Colonic mucosa (tissue), 4 donors: ENCODE results near the gene CCK. TPM values are rescaled to one million over a fixed set of nuclear protein-coding genes. Genes with fewer than 3 reads are reported as not detected.

Source experiments
- DNase-seq: peaks from one replicate; pipeline ENCODE4 v3.0.0-alpha.2; 2020
- H3K27ac ChIP-seq: fragments of 200-600 bp; one replicate; pipeline ENCODE4 v1.8.0; 2021
- H3K27me3 ChIP-seq: fragments of 200-600 bp; one replicate; pipeline ENCODE4 v1.8.0; 2021
- H3K36me3 ChIP-seq: fragments of 200-600 bp; one replicate; pipeline ENCODE4 v1.8.0; 2021
- H3K4me1 ChIP-seq: fragments of 200-600 bp; one replicate; pipeline ENCODE4 v1.8.0; 2021; ENCODE audit warnings: mild to moderate bottlenecking
- H3K4me3 ChIP-seq: fragments of 200-600 bp; one replicate; pipeline ENCODE4 v1.8.0; 2021
- H3K9ac ChIP-seq, 2 donors: one replicate each; pipeline ENCODE4 v1.7.0; 2013; ENCODE audit warnings: control low read depth in 2 of 2, low read depth in 2 of 2, low read length in 2 of 2
- H3K9me3 ChIP-seq: fragments of 200-600 bp; one replicate; pipeline ENCODE4 v1.8.0; 2021
- intact Hi-C: fragments of 100-400 bp; cut with DNase I; formaldehyde crosslinking; loops from one replicate; pipeline ENCODE4 v1.14.1; 2022
- total RNA-seq, 2 donors: library from RNA; stranded (reverse); fragmentation: NEBNext Ultra II Directional in 1 of 2; extraction: Animal tissue kit (Norgen Biotek cat#: 25700) in 1 of 2; gene quantifications; one replicate each; pipeline ENCODE4 v1.2.1, GENCODE V29; 2021
- TF ChIP-seq, protein P1 (sequence below): fragments of 200-600 bp; IDR thresholded peaks from one replicate; pipeline ENCODE4 v1.8.0; 2022; ENCODE audit warnings: antibody characterized with exemption, mild to moderate bottlenecking
- donor health status: healthy.
- donor health status: DM: no; HTN: no; CAD: no.
- donor health status: DM: no; HTN: no; CAD: no.

The CCK gene
- total RNA-seq, 2 donors from 2014 or later: not detected

DNA sequence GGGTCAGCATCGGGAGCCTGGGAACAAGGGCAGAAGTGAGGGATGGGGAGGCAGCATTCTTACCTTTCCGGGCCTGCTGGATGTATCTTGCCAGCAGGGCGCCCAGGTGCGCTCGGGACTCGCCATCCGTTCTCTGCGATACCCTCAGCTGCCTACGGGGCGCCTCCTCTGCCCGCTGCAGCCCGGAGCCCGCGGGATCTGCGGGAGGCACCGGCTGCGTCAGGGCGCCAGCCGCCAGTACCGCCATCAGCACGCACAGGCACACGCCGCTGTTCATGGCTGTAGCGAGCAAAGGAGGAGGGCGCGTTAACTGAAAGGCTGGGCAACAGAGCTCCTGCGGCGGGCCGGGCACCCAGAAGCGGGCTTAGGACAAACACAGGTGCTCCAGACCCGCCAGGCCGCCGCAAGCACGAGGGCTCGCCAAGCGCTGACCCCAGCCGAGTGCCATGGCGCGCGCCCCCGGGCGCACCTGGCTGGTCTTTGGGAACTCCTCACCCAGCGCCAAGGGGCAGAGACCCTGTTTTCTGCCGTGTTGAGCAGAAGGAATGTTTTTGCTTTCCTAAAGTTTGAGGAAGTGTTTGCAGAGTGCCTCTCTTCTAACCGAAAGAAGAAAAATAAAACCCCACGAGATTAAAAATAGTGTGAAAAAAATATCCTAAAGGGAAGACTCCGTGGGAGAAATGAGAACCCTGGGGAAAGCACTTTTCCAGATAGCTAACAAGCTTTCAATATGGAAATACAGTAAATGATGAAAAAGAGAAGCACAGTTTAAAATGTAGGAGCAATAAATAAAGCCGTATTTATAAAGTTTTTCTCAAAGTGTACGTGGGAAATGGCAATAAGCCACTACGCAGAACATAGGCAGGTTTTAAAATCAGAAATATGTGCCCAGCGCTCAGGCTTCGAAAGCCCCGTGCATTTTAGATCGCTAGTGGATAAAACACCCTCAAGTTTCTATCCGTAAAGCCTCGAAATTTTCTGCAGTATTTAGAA is 2.3 kb downstream of the CCK start:
- Histone ChIP-seq H3K27ac (no peak overlapping the region), H3K36me3 (no peaks in the 10 kb centered on the region), H3K9ac (no peak overlapping the region), H3K4me1 (no peaks in the 10 kb centered on the region), H3K9me3 (no peaks in the 10 kb centered on the region), H3K4me3 (no peak overlapping the region), H3K27me3 (peaks cover 43% of the 10 kb centered on the region)
- TF ChIP-seq, protein P1, sequence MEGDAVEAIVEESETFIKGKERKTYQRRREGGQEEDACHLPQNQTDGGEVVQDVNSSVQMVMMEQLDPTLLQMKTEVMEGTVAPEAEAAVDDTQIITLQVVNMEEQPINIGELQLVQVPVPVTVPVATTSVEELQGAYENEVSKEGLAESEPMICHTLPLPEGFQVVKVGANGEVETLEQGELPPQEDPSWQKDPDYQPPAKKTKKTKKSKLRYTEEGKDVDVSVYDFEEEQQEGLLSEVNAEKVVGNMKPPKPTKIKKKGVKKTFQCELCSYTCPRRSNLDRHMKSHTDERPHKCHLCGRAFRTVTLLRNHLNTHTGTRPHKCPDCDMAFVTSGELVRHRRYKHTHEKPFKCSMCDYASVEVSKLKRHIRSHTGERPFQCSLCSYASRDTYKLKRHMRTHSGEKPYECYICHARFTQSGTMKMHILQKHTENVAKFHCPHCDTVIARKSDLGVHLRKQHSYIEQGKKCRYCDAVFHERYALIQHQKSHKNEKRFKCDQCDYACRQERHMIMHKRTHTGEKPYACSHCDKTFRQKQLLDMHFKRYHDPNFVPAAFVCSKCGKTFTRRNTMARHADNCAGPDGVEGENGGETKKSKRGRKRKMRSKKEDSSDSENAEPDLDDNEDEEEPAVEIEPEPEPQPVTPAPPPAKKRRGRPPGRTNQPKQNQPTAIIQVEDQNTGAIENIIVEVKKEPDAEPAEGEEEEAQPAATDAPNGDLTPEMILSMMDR: no peak
- no peak for DNase-seq
- intact Hi-C loops: no loop called here

DNA sequence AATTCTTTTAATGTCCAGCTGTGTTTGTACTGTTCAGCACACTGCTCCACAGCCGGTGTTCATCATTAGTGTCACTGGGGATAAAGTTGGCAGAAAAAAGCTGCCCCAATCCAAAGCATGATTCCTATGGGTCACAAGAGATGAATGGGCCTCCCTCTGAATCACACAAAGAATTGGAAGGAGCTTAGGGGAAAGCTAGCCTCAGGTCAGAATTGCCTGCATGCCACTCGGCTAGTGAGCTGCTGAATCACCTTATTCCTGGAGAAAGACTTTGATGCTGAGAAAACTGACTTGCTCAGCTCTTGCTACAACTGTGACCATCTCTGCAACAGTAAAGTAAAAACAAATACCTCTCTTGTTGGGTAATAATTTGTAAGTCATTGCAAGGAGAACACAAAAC is 3.5 kb downstream of the CCK start:
- no peak overlapping the region for H3K9ac ChIP-seq
- peaks cover 43% of the 10 kb centered on the region for H3K27me3 ChIP-seq
- no peak for DNase-seq
- TF ChIP-seq, protein P1: no peak
- H3K4me1 ChIP-seq: no peaks in the 10 kb centered on the region
- H3K27ac ChIP-seq: no peak overlapping the region
- intact Hi-C loops: no loop called here
- no peaks in the 10 kb centered on the region for H3K9me3 ChIP-seq
- H3K4me3 ChIP-seq: no peak overlapping the region
- H3K36me3 ChIP-seq: no peaks in the 10 kb centered on the region

DNA sequence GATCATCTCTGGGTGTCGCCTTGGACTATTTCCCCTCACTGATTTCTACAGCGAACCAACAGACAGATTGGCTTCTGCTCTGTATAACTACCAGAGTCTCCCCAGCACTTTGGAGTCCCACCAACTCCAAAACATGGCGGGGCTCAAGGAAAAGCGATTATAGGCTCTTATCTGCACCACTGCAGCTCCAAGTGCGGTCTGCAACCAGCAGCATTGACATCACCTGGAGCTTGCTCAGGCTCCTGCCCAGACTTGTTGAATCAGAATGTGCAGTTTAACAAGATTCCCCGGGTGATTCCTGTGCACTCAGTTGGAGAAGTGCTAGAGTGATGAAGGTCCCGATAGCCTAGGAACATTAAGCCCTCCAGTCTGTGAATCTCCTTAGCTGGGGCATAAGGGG is 9.0 kb downstream of the CCK start:
- no peaks in the 10 kb centered on the region for H3K36me3 ChIP-seq
- H3K9me3 ChIP-seq: no peaks in the 10 kb centered on the region
- peaks cover 5% of the 10 kb centered on the region for H3K27me3 ChIP-seq
- H3K27ac ChIP-seq: no peak overlapping the region
- TF ChIP-seq, protein P1: no peak
- no peaks in the 10 kb centered on the region for H3K4me1 ChIP-seq
- no peak for DNase-seq
- intact Hi-C loops: no loop called here
- H3K9ac ChIP-seq: no peak overlapping the region
- no peak overlapping the region for H3K4me3 ChIP-seq

GRCh38 chr3:42256135-42256819 is 9.7 kb downstream of the CCK start:
- no peak overlapping the region for H3K27ac ChIP-seq
- no peaks in the 10 kb centered on the region for H3K27me3 ChIP-seq
- H3K36me3 ChIP-seq: no peaks in the 10 kb centered on the region
- no peaks in the 10 kb centered on the region for H3K4me1 ChIP-seq
- H3K9me3 ChIP-seq: no peaks in the 10 kb centered on the region
- DNase-seq: no peak
- TF ChIP-seq, protein P1: no peak
- no peak overlapping the region for H3K9ac ChIP-seq
- no peak overlapping the region for H3K4me3 ChIP-seq
- intact Hi-C loops: no loop called here

DNA sequence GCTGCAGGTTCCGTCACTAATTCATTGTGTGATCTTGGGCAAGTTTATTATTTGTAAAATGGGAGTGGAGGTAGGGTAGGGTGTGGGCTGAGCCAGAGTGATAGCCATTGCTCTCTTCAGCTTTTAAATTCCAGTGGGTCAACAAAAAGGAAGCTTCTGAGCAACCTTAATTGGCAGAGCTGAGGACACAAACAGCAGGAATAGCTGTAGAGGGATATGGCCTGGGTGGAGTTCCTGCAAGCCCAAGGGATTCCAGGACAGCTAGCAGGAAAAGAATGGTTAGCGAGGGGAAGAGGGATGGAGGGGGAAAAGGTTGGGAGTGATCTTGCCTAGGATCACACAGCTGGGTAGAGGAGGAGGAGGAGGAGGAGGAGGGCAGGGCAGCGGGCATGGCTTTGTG is 11.4 kb downstream of the CCK start:
- Histone ChIP-seq H3K4me3 (no peak overlapping the region), H3K36me3 (no peaks in the 10 kb centered on the region), H3K27me3 (no peaks in the 10 kb centered on the region), H3K27ac (no peak overlapping the region), H3K9me3 (no peaks in the 10 kb centered on the region), H3K9ac (no peak overlapping the region), H3K4me1 (no peaks in the 10 kb centered on the region)
- TF ChIP-seq, protein P1: no peak
- DNase-seq: no peak
- intact Hi-C loops: no loop called here
